GM18502 (cell line): Measurements from ENCODE around the gene ENTR1.

Experiments
- ATAC-seq: cut with Tn5 transposase; IDR thresholded peaks from one replicate; pipeline ENCODE4 v1.9.1; 2021; ENCODE audit warnings: mild to moderate bottlenecking; ENCODE audit not compliant: unreplicated experiment, poor library complexity

The ENTR1 gene

DNA sequence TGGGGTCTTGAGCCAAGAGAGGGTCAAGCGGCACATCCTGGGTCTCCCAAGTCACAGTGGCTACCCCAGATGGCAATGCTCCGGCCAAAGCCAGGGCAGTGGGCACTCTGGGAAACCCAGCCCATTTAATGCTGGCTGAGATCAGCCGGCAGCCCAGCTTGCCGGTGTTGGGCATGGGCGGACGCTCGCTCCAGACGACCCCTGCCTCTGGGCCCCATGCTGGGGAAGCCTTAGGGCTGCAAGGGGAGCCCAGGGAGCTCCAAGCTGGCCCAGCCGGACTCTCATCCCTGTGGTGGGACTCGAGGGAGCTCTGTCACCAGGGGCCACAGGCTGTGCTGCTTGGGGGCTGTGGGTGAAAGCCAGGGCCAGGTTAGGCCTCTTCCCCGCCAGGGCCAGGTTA lies 31.0 kb downstream of the ENTR1 start:
- ATAC-seq: no peak

DNA sequence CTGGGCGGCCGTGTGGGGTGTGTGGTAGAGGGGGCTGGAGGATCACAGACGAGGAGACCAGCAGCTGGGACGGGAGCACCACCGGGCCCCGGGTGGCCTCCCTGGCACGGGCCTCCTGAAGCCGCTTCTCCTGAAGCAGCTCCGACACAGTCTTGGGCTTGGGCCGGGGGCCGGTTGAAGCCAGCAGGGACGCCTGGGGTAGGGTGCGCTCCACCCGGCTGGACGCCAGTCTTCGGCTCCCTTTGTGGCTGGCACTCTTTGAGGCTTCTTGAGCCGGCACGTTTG lies 31.5 kb downstream of the ENTR1 start:
- ATAC-seq: no peak

DNA sequence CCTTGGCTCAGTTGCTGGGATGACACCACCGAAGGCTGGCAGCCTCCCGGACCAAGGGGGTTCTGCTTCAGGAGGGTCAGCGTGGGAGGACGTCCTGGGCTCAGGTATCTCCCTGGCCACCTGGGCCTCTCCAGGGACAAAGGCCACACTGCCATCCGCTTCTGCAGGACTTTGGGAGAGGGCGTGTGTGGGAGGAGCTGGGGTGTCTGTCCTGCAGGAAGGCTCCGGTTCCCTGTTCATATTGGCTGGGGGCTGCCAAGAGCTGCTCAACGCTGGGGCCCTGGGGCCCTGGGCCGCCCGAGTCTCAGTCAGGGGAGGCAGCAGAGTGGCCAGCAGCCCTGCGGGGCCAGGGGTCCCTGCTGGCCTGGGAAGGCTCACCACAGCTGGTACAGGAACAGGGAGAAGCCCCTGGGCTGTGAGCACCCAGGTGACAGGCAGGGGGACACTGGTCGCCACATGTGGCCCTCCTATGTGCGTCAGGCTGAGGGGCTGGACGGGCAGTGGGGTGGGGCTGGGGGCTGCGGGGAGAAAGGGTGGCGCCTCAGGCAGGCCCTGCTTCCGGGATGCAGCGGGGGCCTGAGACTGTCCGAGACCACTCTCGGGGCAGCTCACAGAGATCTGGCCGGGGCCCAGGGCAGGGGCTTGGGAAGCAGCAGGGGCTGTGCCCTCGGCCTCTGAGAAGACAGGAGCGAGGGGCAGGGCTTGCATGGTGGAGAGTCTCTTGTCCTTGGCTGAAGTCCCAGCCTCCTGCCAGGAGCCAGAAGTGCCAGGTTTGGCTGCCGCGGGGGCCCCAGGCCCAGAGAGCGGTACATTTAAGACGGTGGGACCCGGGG lies 32.0 kb downstream of the ENTR1 start:
- no peak for ATAC-seq

DNA sequence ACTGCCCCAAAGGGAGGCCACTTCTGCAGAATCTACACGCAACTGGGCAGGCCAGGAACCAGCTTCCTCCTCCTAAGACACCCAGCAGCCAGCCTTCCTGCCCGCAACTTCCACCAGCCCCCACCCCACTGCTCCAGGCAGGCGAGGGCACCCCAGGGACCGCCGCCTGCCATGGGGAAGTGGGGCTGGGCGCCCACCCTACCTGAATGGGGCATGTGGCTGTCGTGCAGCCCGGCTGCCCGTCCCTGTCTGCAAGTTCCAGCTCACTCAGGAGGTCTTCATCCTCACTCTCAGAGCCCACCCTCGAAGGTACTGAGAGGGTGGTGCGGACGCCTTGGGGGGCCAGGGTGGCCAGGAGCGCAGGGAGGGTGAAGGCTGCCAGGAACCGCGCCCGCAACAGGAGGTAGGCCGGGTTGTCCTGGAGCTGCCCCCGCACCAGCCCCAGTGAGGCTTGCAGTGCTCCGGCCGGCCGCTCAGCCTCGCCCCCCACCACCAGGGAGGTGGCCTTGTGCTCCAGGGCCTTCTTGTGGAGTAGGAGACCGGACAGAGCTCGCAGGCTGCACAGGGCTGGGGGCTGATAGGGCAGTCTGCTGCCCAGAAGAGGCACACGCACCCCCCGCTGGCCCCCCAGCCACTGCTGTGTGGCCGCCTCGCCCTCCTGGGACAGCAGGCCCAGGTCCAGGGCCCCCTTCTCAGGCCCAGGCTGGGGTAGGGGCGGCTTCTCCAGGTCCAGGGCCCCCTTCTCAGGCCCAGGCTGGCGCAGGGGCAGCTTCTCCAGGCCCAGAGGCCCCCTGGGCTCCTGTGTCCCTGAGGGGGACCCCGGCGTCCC lies 32.9 kb downstream of the ENTR1 start:
- ATAC-seq: no peak

DNA sequence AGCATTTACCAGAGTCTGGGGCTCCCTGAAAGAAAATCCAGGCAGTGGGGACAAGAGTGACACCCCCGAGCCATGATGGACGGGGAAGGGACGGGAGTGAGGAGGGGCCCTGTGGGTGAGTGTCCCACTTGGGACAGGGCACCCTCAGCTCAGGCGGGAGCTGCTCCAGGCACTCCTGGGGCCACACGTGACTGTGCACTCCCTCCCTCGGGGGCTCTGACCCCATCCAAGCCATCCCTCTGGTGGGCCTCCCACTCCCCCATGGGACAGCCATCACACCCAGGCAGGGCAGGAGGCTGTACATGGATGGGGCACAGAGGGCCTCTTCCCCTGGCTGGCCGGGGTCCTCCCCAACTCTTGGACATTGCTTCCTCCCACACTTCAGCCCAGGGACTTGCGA lies 34.0 kb downstream of the ENTR1 start:
- no peak for ATAC-seq

DNA sequence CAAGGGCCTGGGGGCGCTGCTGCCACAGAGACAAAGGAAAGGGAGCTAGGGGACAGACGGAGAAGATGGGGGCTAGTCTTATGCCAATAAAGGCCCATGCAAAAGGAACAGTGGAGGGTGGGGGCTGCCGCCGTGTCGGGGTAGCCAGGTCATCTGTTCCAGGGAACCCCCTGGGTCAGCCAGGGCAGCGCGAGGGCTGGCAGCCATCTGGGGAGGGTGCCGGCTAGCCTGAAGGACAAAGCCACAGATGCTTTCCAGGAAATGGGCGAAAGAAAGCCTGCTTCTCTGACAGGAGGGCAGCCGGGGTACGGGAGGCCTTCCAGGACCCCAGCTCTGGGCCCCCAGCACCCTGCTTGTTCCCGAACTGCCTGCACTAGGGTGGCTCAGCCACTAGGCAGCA lies 35.3 kb downstream of the ENTR1 start:
- no peak for ATAC-seq

DNA sequence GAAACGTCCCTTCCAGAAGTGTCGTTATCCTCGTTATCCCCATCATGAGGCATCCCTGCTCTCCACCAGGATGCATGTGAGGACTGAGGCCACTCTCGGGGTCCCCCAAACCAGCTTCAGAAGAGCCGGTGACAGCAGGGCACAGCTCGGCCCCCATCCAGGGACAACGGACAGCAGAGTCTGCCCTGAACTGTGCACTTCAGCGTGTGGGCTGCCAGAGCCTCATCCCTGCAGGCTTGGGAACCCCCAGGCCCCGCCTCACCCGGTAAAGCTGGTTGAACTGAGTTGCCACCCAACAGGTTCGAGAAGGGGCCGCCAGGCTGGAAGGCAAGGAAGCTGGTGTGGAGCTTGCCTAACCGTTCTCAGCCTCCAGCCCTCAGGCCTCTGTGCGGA lies 36.2 kb downstream of the ENTR1 start:
- ATAC-seq: no peak

DNA sequence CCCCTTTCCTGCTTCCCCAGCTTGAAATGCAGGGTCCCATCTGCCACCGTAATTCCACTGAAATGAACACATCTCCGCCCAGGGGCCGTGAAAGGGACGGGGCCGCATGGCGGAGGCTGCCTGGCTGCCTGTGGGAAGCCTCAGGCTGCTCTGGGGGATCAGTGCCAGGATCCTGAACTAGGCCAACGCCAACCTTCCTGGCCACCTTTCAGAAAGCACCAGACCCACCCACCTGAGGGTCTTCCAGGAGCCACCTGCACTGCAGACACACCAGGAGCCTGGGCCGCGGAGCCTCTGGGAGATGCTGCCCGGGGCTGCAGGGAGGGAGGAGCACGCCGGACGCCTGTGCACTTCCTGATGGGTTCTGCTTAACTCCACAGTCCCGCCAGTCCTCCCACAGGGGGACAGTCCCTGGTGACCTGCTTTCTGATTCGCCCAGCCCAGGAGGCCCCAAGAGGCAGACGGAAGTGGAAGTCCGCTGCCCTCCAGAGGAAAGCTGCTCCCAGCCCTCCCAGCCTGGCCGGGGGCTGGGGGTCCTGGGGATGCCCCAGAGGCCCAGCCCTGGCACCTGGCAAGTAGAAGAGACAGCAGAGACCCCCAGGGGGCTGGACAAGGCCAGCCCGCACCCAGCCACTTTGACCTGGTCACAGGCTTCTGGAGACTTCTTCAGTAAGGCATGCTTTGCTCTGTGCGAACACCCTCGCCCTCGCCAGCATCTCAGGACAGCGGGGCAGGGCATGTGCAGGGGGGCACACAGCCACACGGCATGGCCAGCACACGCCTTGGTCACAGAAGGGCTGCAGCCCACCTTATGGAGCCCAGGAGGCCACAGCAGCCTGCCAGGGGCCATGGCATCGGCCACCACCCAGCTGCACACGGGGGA lies 36.9 kb downstream of the ENTR1 start, which contains the start of gene CARD9:
CARD9 (minus strand) TSS at position 370 of the 883 bp plus-strand sequence. CDS start 1,591 bp downstream, outside the sequence.
- ATAC-seq: no peak

DNA sequence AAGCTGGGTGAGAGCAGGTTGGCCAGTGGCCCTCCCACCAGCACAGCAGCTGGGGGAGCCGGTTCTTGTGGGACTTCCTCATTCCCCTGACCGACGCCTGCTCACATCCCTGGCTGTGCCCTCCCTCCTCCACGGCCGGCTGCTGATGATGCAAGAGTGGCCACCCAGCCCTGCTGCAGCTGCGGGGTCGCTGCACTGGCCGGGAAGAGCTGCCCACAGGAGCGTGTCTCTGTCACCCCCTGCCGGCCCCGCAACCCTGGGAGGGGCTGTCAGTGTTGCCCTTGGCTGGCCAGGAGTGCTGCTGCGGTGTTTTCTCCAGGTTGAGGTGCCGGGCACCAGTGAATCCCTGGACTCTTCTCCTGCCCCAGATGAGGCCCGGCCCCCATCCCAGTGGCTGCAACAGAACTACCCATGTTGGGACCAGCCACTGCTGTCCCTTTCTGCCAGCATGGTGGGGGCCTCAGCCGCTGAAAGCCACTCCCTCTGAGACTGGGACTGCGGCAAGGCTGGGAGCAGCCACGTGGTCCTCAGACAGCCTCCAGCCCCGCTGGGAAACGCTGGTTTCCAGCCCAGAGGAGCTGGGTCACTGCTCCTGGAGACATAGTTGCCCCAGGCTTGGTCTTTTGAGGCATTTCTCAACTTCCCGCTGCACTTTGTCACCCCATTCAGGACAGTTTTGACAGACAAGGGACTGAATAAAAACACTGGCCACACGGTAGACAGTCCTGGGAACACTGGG lies 37.7 kb downstream of the ENTR1 start:
- no peak for ATAC-seq

DNA sequence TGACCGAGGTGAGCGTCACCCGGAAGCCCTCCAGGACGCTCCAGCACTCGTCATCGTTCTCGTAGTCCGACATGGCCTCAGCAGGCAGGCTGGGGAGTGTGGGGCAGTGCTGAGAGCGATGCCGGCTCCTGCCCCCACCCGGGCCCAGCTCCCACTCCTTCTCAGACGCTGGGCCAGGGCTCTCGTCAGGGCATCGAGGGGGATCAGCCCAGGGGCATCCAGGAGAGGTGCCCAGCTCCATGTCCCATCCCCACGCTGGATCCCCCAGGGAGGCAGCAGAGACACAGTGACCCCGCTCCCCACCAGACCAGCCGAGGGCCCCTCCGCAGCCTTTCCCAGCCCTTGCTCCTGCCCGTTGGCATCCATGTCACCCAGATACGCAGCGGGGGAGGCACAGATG lies 38.4 kb downstream of the ENTR1 start:
- no peak for ATAC-seq

DNA sequence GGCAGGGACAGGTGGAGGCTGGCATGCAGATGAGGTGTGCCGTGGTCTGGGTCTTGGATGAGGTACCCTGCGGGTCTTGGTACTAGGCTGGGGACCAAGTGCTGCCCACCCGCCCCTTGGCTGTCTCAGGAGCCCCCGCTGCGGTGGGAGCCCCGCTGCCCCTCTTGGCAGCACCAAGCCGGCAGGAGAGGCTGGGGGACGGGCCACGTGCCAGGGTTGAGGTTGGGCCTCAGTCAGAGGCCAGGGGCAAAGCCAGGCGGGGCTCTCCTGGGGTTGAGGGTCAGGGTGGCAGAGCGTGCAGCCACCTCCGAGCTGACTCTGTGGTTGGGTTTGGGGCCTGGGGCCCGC lies 38.9 kb downstream of the ENTR1 start:
- no peak for ATAC-seq

DNA sequence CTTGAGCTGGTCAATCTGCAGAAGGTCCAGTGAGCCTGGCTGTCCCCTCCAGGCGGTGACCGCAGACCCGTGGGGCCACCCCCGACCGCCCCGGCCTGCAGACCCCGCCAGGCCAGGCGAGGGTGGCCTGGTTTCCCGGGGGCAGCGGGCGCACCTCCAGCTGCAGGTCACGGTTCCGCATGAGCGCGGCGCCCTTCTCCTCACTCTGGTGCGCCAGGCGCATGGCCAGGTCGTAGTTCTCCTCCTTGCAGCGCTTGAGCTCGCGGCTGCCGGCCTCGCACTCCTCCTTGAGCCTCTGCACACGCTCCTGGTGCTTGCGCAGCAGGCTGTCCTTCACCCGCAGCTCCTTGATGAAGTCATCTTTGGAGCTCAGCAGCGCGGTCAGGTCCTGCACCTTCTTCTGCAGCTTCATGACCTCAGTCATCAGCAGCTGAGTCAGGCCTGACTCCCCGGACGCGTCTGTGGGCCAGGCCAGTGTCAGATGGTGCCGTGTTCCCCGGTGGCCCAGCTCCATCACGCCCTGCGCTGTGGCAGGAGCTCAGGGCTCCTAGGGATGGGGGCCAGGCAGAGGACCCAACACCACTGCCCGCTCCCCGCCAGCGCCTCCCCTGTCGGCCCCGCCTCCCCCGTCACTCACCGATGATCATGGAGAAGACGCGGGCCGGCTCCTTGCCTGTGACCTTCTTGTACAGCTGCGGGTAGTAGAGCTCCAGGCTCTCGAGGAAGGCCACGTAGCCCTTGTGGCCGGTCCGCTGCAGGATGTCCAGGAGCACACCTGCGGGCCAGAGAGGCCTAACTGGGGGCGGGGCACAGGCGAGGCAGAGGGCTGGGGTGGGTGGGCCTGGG lies 39.5 kb downstream of the ENTR1 start:
- no peak for ATAC-seq

DNA sequence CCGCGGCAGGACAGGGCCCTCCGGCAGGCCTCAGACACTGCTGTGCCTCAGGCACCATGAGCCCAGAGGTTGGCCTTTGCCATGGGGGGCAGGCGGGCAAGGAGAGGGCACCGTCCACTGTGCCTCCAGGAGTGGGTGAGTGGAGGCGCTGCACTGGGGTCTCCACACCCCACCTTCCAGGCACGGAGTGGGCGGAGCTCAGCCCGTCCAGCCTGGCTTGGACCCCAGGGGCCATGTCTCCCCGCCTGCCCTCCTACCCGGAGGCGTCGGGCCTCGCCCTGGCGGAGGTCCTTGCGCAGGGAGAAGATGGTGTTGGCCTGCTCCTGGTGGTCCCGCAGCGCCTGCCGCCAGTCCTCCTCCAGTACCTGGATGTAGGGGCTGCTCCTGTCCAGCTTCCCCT lies 40.4 kb downstream of the ENTR1 start:
- no peak for ATAC-seq

DNA sequence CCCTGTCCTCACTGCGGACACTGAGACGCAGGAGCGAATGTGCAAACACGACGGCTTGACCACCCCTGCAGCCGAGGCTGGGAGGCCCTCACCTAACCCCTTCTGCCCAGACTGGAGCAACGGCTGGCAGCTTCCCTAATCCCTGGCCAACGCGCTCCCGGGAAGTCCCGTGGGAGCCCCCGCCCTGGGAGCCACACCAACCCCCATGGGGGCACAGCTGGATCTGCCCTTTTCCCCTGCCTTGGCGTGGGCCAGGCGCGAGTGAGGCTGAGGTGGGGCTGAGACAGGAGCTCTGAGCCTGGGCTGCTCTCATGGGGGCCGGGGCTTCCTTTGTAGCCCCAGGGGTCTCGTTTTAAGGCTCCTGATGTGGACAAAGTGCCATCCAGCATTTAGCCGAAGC lies 42.2 kb downstream of the ENTR1 start:
- no peak for ATAC-seq

DNA sequence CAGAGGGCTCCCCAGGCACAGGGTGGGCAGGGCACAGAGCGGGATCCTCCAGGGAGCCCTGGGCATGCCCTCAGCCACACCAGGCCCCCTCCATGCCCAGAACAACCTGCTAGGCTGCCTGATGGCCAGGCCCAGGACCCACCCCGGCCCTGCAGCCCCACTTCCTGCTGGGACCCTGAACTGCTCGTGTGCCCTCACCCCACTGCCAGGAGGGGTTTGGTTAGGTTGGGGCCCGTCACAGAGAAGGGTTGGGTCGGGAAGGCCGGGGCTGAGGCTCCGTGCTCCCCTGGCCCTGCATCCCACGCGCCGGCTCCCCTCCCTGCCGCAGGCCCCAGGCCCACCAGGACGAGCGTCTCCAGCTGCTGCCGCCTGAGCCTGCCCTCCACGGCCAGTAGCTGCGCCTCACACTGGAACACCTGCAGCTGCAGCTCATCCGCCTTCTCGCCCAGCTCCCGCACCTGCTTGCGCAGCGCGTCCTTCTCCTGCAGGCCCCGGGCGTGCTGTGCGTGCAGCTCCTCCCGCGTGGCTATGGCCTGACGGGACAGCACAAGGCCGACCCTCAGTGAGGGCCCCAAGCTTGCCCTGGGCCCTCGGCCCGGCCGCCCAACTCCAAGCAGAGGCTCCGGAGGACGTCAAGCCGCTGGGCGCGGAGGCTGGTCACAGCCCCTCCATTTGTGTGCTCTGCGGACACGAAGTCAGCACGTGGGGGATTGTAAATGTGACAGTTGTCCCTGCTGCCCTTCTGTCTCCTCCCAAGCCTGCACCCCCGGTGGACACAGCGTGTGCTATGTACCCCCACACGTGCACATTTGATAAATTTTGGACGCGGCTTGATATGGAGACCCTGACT lies 42.9 kb downstream of the ENTR1 start:
- ATAC-seq: no peak

DNA sequence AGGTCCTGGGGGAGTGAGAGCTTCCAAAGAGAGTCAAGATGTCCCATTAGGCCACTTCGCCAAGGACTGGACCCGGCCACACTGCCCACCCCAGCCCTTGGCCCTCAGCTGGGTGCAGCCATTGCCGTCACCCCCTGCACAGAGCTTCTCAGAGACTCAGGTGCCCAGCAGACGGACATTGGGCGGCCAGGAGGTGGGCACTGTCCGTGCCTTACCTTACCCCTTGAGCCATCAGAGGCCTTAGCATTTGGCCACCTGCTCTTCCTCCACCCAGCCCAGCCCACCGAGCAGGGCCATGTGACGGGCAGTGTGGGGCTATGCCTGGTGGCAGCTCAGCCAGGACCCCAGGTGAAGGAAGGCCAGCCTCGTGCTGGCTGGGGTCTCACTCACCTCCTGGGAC lies 43.6 kb downstream of the ENTR1 start:
- no peak for ATAC-seq

DNA sequence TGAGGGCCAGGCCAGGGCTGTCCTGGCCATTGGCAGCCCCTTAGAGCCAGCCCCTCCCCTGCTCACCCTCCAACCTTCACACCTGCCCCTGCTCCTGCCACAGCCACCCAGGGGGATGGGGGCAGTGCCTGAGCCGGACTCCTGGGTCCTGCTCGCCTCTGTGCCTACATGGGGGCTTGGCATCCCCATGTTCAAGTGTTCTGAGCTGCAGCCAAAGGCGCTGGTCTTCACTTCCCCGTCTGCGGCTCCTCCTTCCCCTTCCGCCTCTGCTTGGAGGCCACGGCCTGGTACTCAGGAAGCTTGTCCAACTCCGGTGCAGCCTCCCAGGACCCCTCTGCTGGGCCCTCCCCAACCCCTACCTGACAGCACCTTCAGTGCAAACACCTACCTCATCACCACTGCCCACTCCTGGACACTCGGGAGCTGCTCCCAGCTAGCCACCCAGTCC lies 44.6 kb downstream of the ENTR1 start:
- no peak for ATAC-seq
